Amniotic stem cell (primary cell): Measurements from ENCODE around the gene IGSF9B.

Experiments
- DNase-seq: peaks from one replicate; lab custom pipeline; 2025; lab: John Stamatoyannopoulos, UW

IGSF9B gene

DNA sequence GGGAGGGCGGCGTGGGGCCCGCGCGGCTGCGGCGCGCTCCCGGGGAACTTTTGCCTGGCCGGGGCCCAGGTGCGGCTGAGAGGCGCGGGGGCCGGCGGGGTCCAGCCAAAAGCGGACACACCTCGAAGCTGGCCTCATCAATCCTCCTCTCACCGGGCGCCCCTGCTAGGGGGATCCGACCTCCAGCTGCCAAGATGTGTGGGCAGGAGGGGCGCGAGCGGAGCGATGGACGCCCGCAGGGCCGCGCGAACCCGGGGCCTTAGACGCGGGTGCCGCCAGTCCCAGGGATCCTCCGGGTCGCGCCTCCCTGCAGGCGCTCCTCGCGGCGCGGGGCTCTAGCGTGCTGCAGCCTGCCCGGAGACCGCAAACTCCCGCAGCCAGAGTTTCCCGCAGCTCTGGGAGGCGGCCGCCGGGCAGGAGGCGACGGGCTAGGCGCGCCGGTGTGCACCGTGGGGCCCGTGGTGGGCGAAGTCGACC lies 785 bp downstream of the IGSF9B start:
- DNase-seq, result no peak

DNA sequence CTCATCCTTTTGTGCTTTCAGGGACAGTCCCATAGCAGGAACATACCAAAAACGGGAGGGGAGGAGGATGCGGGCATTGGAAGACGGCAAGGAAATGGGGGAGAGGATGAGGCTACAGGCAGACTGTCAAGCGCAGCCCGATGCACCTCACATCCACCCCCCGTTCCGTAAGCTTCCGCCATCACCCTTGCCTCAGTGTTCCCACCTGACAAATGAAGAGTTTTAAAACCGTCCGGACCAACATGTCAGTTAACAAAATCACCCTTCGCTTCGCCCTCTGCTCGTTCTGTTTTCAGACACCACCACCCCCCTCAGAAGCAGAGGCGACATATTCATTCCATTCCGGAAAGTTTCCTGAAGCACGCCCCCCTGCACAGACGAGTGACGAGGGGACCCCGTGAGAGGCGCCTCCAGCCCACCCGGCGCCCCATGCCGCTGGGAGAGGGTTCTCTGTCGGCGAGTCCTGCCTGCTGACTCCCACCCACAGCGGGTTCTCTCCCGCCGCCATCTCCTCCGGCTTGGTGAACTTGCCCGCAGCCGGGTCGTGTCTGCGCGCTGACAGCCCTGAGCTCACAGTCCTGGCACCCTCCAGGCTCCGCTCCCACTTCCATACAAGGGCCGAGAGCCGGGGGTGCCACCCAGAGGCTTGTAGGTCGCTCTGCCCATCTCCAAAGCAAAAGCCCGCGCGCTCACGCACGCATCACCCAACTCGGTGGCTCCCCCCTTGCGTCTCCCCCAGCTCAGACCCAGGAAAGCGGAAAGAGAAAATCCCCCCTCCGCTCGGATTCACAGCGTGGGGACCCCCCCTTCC lies 1.5 kb downstream of the IGSF9B start:
- DNase-seq, result no peak

GRCh38 chr11:133953999-133954398 lies 2.8 kb downstream of the IGSF9B start:
- no peak for DNase-seq

DNA sequence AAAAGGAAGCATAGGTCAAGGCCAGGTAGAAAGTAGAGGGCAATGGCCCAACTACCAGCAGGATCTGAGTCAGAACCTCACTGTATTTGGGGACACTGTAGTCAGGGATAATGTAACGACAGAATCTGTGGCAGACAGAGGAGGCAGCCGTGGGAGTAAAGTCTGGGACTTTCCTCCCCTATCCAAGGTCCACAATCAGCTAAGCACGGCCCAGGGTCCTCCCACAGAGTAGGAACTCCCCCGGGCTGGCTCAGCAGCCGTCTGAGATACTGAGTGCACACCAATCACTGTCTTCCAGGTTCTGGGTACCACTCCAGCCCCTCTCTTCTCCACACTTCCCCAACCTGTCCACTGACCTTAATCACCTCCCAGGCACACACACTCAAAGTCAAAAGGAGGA lies 3.2 kb downstream of the IGSF9B start:
- DNase-seq, result no peak

- DNase-seq, result no peak
Observed at GRCh38 chr11:133952199-133953190, 4.3 kb downstream of the IGSF9B start.

DNA sequence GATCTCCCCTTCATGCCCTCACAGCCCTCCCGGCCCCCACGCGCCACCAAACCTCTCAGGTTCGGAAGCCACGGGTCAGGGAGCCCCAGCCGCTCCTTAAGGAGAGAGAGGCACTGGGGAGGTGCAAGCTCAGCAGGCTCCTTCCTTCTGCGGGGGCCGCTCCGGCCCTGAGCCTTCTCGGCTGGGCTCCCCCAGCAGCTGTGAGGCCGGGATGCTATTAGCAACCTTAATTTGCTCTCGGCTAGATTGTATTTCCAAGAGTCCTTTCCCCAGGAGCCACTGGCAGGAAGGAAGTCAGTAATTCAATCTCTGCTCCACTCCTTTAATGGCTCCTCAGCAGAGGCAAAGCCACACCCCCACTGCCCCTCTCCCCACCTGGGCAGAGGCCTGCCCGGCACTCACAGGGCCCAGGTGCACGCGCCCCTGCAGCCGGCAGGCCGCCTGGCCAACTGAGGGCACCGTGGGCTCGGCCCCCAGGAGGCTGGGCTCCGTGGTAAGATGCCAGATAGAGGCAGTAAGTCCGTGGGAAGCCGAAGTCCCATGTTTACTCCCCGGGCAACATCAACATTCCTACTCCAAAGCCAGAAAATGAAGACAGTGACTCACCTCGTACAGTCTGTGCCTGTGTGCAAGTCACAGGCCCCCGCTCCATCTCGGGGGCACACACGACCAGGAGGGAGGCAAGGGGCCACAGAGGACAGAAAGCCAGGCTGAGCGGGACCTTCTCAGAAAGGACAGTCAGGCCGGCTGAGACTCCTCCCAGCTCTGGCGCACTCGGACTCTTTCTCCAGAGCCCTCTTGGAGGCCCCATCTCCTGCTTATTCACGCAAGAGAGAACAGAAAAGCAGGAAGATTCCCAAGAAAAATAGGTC lies 5.2 kb downstream of the IGSF9B start:
- DNase-seq, result no peak

GRCh38 chr11:133950874-133951326 lies 5.9 kb downstream of the IGSF9B start:
- DNase-seq, result no peak

- no peak for DNase-seq
Observed at GRCh38 chr11:133950421-133950820, 6.3 kb downstream of the IGSF9B start.

DNA sequence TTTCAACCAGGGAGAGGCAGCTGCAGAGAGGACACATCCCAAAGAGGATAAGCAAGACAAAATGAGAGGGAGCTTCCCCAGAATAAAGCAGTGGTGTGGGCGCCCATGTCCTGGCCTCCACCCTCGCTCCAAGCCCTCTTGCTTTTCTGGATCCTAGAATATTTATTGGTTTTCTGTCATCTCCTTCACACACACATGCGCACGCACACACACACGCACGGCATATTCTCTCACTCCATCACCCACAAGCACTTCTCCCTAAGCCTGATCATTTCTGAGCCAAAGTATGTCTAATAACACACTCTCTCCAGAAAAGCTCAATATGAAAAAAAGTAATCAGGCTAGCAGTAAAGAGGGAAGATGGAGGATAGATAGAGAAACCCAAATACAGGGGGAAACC lies 7.6 kb downstream of the IGSF9B start:
- no peak for DNase-seq

DNA sequence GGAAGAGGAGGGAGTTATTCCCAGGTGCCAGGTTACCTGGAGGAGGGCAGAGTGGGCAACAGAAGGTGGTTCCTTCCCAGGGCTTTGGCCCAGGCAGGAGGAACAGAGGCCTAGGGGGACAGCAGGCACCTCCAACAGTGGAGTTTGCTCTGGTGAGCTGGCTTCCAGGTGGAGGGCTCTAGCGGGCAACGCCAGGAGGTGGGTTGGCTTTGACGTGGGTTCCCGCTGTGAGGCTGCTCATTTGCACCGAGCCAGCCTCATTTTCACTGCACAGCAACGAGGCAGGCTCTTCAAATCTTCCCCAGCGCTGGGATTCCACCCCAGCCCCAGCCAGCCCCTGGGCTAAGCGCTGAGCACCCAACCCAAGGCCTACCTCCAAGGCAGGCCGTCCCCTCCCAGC lies 8.1 kb downstream of the IGSF9B start:
- no peak for DNase-seq

GRCh38 chr11:133947321-133947756 lies 9.4 kb downstream of the IGSF9B start:
- peak; percentile 41 for DNase-seq

GRCh38 chr11:133946541-133947318 lies 10.0 kb downstream of the IGSF9B start:
- no peak for DNase-seq

GRCh38 chr11:133946051-133946450 lies 10.7 kb downstream of the IGSF9B start:
- DNase-seq, result no peak

DNA sequence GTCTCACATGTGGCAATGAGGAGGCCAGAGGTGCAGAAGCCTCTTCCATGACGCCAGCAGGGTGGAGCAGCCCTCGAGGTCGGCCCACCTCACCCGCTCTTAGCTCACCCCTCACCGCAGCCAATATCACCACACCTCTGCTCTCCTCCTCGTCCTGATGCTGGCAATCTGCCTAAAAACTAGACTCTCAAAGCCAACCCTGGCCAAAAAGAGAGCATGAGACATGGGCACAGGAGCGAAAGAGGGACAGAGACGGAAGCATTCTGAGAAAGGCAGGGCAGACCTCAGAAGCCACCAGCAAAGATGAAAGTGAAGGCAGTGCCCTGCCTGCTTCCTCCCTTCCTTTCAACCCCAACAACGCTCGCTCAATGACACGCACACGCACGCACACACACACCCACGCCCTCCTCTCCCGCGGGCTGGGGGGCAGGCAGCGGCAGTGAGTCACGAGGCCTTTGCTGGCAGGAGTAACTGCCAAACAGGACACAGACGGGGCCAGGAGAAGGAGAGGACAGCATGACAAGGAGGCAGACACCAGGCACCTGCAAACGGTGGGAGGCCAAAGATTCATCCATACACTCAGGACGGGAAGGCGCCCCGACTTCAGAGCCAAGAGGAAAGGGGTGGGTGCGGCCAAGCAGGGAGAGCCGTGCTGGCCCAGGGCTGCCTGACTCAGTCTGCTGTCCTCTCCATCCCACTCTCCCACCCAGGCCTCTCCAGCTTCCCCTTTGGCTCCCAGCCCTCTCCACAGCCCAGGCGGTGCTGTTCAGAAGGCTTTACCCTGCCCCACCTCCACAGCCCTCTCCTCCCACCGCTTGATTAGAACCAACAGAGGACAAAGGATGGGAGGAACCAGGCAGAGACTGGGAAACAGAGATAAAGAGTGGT lies 11.4 kb downstream of the IGSF9B start:
- DNase-seq, result no peak

GRCh38 chr11:133943950-133944698 lies 12.6 kb downstream of the IGSF9B start:
- DNase-seq, result no peak

GRCh38 chr11:133942577-133942976 lies 14.2 kb downstream of the IGSF9B start:
- no peak for DNase-seq

GRCh38 chr11:133941546-133941945 lies 15.2 kb downstream of the IGSF9B start:
- DNase-seq, result no peak

DNA sequence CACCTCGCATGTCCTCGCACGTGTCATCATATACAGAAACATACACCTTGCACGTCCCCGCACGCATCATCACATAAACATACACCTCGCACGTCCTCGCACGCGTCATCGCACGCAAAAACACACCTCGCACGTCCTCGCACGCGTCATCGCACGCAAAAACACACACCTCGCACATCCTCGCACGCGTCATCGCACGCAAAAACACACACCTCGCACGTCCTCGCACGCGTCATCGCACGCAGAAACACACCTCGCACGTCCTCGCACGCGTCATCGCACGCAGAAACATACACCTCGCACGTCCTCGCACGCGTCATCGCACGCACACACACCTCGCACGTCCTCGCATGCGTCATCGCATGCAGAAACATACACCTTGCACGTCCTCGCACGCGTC lies 16.7 kb downstream of the IGSF9B start:
- no peak for DNase-seq

DNA sequence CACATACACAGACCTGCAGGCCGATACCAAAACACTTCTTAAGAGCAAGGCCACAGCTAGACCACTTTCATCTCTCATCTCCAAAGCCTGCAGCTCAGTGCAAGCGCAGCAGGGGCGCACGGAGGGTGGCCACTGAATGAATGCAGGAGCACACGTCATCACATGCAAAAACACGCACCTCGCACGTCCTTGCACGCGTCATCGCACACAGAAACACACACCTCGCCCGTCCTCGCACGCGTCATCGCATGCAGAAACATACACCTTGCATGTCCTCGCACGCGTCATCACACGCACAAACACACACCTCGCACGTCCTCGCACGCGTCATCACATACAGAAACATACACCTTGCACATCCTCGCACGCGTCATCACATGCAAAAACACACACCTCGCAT lies 17.2 kb downstream of the IGSF9B start:
- no peak for DNase-seq
